K562 (cell line): Measurements from ENCODE around the gene RRAGD. TPM values are rescaled to one million over a fixed set of nuclear protein-coding genes. Genes with fewer than 3 reads are reported as not detected.

Experiments used
- ARHGAP35 ChIP-seq: fragments of 450-650 bp; IDR thresholded peaks from 2 replicates; pipeline ENCODE4 v1.6.1; 2018; ENCODE audit not compliant: partially characterized antibody
- ATF1 ChIP-seq, 2 experiments: fragments of 450-650 bp in 1 of 2; IDR thresholded peaks; 2 replicates each; pipeline ENCODE4 v1.6.1; 2016; ENCODE audit warnings: missing compliant biosample characterization in 1 of 2, missing genetic modification characterization in 1 of 2
- BACH1 ChIP-seq: fragments of 200-800 bp; sonication (Bioruptor generic); IDR thresholded peaks from 2 replicates; pipeline ENCODE4 v1.6.1; 2016; ENCODE audit warnings: missing genetic modification characterization, missing compliant biosample characterization
- CC2D1A ChIP-seq: fragments of 450-650 bp; IDR thresholded peaks from 2 replicates; pipeline ENCODE4 v1.6.1; 2017; ENCODE audit warnings: mild to moderate bottlenecking
- CCNT2 ChIP-seq: IDR thresholded peaks from 2 replicates; pipeline ENCODE4 v1.6.1; 2011; ENCODE audit warnings: borderline replicate concordance, low read depth, mild to moderate bottlenecking, moderate library complexity, mixed read lengths, low read length; ENCODE audit not compliant: insufficient read length; ENCODE audit errors: extremely low read depth
- CREB5 ChIP-seq: fragments of 250-450 bp; sonication (Bioruptor Pico); IDR thresholded peaks from 2 replicates; pipeline ENCODE4 v1.5.0; 2020; ENCODE audit warnings: mild to moderate bottlenecking
- EHMT2 ChIP-seq: fragments of 450-650 bp; IDR thresholded peaks from 2 replicates; pipeline ENCODE4 v1.6.1; 2018; ENCODE audit warnings: antibody characterized with exemption
- ELF4 ChIP-seq: fragments of 450-650 bp; formaldehyde crosslinking; IDR thresholded peaks from 2 replicates; pipeline ENCODE4 v1.4.0; 2022; ENCODE audit warnings: missing genetic modification characterization
- HDAC1 ChIP-seq, 2 experiments: fragments of 450-650 bp; IDR thresholded peaks; 2 replicates each; pipeline ENCODE4 v1.6.1; 2016 to 2017; ENCODE audit warnings: inconsistent platforms in 1 of 2, mild to moderate bottlenecking in 1 of 2, moderate library complexity in 1 of 2
- HNRNPK ChIP-seq: fragments of 200-400 bp; formaldehyde crosslinking; IDR thresholded peaks from one replicate; pipeline ENCODE4 v1.6.1; 2018; ENCODE audit warnings: mild to moderate bottlenecking, low read depth, low read length; ENCODE audit not compliant: poor library complexity, severe bottlenecking
- ILF3 ChIP-seq: fragments of 450-650 bp; IDR thresholded peaks from 2 replicates; pipeline ENCODE4 v1.6.1; 2018; ENCODE audit warnings: antibody characterized with exemption, mild to moderate bottlenecking, moderate library complexity, borderline replicate concordance
- MAFG ChIP-seq: fragments of 450-650 bp; conservative IDR thresholded peaks from 2 replicates; pipeline ENCODE4 v1.6.1; 2016; ENCODE audit warnings: missing genetic modification characterization, missing compliant biosample characterization
- MBD2 ChIP-seq: sonication (generic); IDR thresholded peaks from 2 replicates; pipeline ENCODE4 v1.6.1; 2016; ENCODE audit warnings: low read depth, borderline replicate concordance
- MXD1 ChIP-seq: fragments of 250-450 bp; sonication (Bioruptor Pico); IDR thresholded peaks from 2 replicates; pipeline ENCODE4 v1.8.0; 2021; ENCODE audit warnings: borderline replicate concordance, mild to moderate bottlenecking, moderate library complexity; ENCODE audit not compliant: poor library complexity, severe bottlenecking
- NONO ChIP-seq, 2 experiments: fragments of 200-400 bp in 1 of 2; fragments of 450-650 bp in 1 of 2; formaldehyde crosslinking in 1 of 2; IDR thresholded peaks; 2 replicates each; pipeline ENCODE4 v1.6.1; 2017; ENCODE audit warnings: low read depth in 2 of 2, mild to moderate bottlenecking in 2 of 2, moderate library complexity in 2 of 2, low read length in 1 of 2
- PHB ChIP-seq: fragments of 250-450 bp; sonication (Bioruptor Pico); IDR thresholded peaks from 2 replicates; pipeline ENCODE4 v1.5.0; 2021
- RBM17 ChIP-seq: fragments of 200-400 bp; formaldehyde crosslinking; IDR thresholded peaks from 2 replicates; pipeline ENCODE4 v1.6.1; 2017; ENCODE audit warnings: low read depth, mild to moderate bottlenecking, low read length, borderline replicate concordance
- SAP30 ChIP-seq: fragments of 200-600 bp; sonication (generic); IDR thresholded peaks from 2 replicates; pipeline ENCODE4 v1.6.1; 2012; ENCODE audit warnings: borderline replicate concordance, low read depth, mild to moderate bottlenecking, moderate library complexity, low read length, control low read depth, inconsistent platforms; ENCODE audit not compliant: insufficient read depth, poor library complexity, severe bottlenecking
- SIX5 ChIP-seq, 2 experiments: IDR thresholded peaks; 2 replicates each; pipeline ENCODE4 v1.6.1; 2011; ENCODE audit warnings: low read length in 2 of 2, borderline replicate concordance in 1 of 2, low read depth in 1 of 2, mild to moderate bottlenecking in 1 of 2, moderate library complexity in 1 of 2; ENCODE audit not compliant: insufficient read depth in 1 of 2
- SLC30A9 ChIP-seq: fragments of 250-450 bp; sonication (Bioruptor Pico); IDR thresholded peaks from 2 replicates; pipeline ENCODE4 v1.8.0; 2022; ENCODE audit warnings: mild to moderate bottlenecking, moderate library complexity
- SMARCB1 ChIP-seq: IDR thresholded peaks from 2 replicates; pipeline ENCODE4 v1.6.1; 2011; ENCODE audit warnings: improper control_type of control experiment, low read depth; ENCODE audit not compliant: insufficient read length
- ZC3H4 ChIP-seq: sonication (generic); formaldehyde crosslinking; IDR thresholded peaks from 2 replicates; pipeline ENCODE4 v1.9.0; 2021; ENCODE audit warnings: missing genetic modification reagents, borderline replicate concordance
- ZHX1 ChIP-seq: fragments of 150-350 bp; conservative IDR thresholded peaks from 2 replicates; pipeline ENCODE4 v1.6.1; 2014; ENCODE audit warnings: low read length
- ZNF184 ChIP-seq: sonication (generic); formaldehyde crosslinking; IDR thresholded peaks from 2 replicates; pipeline ENCODE4 v1.5.0; 2020; ENCODE audit warnings: missing genetic modification reagents
- ZNF561 ChIP-seq: fragments of 450-650 bp; formaldehyde crosslinking; conservative IDR thresholded peaks from 2 replicates; pipeline ENCODE4 v1.4.0; 2020; ENCODE audit warnings: mild to moderate bottlenecking, moderate library complexity
- ZNF644 ChIP-seq: fragments of 200-800 bp; sonication (Bioruptor generic); IDR thresholded peaks from 2 replicates; pipeline ENCODE4 v1.6.1; 2016; ENCODE audit warnings: low read depth, missing genetic modification characterization, missing compliant biosample characterization
- polyA plus RNA-seq, 8 experiments: library from polyadenylated mRNA; depleted of rRNA in 4 of 8; stranded (reverse) in 5 of 8; unstranded in 3 of 8; fragments of >200 nt; fragmentation: Nextera tagmentation in 2 of 8; fragmentation: Illumina TruSeq in 1 of 8; extraction: Ambion mirVana in 2 of 8; extraction: Trizol in 1 of 8; gene quantifications; 2 replicates each; pipeline versions ENCODE4 v1.2.1 to v1.2.3, GENCODE V29; 2011 to 2014; ENCODE audit warnings: inconsistent platforms in 1 of 8, missing spikeins in 1 of 8
- total RNA-seq, 7 experiments: library from RNA; depleted of rRNA in 6 of 7; stranded (reverse); fragments of >200 nt in 6 of 7; fragmentation: Illumina TruSeq in 2 of 7; extraction: Trizol in 2 of 7; gene quantifications; 2 replicates each; pipeline versions ENCODE4 v1.2.1 to v1.2.3, GENCODE V29; 2011 to 2021; ENCODE audit warnings: low replicate concordance in 1 of 7

Gene RRAGD
- total and polyA plus RNA-seq, 9 of the 15 experiments (the other 6 are each of a cell fraction or from before 2014, with no cell fraction given), result 0.03 to 0.07 (median 0.04) TPM; not detected in 6

- TF ChIP-seq HNRNPK (no peak), ELF4 (CRISPR knock-in tag) (no peak), SIX5 (IDR thresholded peaks at IDR 0.05; ENCODE audit: borderline replicate concordance in 1 of 2, insufficient read depth in 1 of 2, low read depth in 1 of 2, low read length in 2 of 2) (no peak), PHB (no peak), SLC30A9 (CRISPR knock-in tag) (no peak), SMARCB1 (no peak), ATF1 (CRISPR knock-in tag; IDR thresholded peaks at IDR 0.05) (no peak), ATF1 (tag; IDR thresholded peaks at IDR 0.05) (peak; percentile 88), SAP30 (no peak), BACH1 (tag) (no peak), MXD1 (no peak), CCNT2 (peak; percentile 8), RBM17 (no peak), ARHGAP35 (no peak), ILF3 (no peak), ZNF184 (CRISPR knock-in tag) (no peak), EHMT2 (no peak), HDAC1 (IDR thresholded peaks at IDR 0.05) (no peak), ZC3H4 (CRISPR knock-in tag) (0 out of 2 replicates have a peak, but pooled peaks have one; percentile 37), CC2D1A (no peak), NONO (IDR thresholded peaks at IDR 0.05; ENCODE audit: low read depth in 2 of 2, low read length in 1 of 2) (no peak; a peak in 1 of 4 replicates), MBD2 (no peak), ZHX1 (no peak), ZNF644 (tag) (no peak), ZNF561 (no peak), CREB5 (CRISPR knock-in tag) (no peak), MAFG (no peak)
Measured at GRCh38 chr6:89353118-89353556, 58.9 kb downstream of the RRAGD start (continued).
